Left ventricle myocardium inferior (tissue), 1 donor: ENCODE measurements around the gene RRAGB. TPM values are rescaled to one million over a fixed set of nuclear protein-coding genes. Genes with fewer than 3 reads are reported as not detected.
"Not testable (repeated sequence)": the region's sequence is repeated elsewhere in the genome, so short reads cannot be mapped to it uniquely, and the experiment has no call there.

Experiments used
- DNase-seq: peaks from one replicate; pipeline ENCODE4 v3.0.0-alpha.2; 2020
- H3K27ac ChIP-seq: fragments of 200-600 bp; replicated peaks from 2 replicates; pipeline ENCODE4 v1.8.0; 2021
- H3K27me3 ChIP-seq: fragments of 200-600 bp; 2 replicates; pipeline ENCODE4 v1.8.0; 2021; ENCODE audit warnings: low read depth
- H3K36me3 ChIP-seq: fragments of 200-600 bp; 2 replicates; pipeline ENCODE4 v1.8.0; 2021
- H3K4me1 ChIP-seq: fragments of 200-600 bp; 2 replicates; pipeline ENCODE4 v1.8.0; 2021
- H3K4me3 ChIP-seq: fragments of 200-600 bp; 2 replicates; pipeline ENCODE4 v1.8.0; 2021; ENCODE audit warnings: mild to moderate bottlenecking, moderate library complexity
- H3K9me3 ChIP-seq: fragments of 200-600 bp; replicated peaks from 2 replicates; pipeline ENCODE4 v1.8.0; 2021
- intact Hi-C: fragments of 100-400 bp; cut with micrococcal nuclease; formaldehyde crosslinking; loops from one replicate; pipeline ENCODE4 v1.11.0; 2022
- total RNA-seq: library from RNA; stranded (reverse); fragmentation: NEBNext Ultra II Directional; extraction: Animal tissue kit (Norgen Biotek cat#: 25700); gene quantifications from one replicate; pipeline ENCODE4 v1.2.1, GENCODE V29; 2021
- TF ChIP-seq, protein P1 (sequence below): fragments of 200-600 bp; IDR thresholded peaks from 2 replicates; pipeline ENCODE4 v1.8.0; 2021; ENCODE audit warnings: antibody characterized with exemption, mild to moderate bottlenecking, borderline replicate concordance
- donor health status: DM: no; HTN: yes; CAD: no; lungs with severe emphysema.

Gene RRAGB
- total RNA-seq, 1 donor from 2014 or later = 11.1 TPM

DNA sequence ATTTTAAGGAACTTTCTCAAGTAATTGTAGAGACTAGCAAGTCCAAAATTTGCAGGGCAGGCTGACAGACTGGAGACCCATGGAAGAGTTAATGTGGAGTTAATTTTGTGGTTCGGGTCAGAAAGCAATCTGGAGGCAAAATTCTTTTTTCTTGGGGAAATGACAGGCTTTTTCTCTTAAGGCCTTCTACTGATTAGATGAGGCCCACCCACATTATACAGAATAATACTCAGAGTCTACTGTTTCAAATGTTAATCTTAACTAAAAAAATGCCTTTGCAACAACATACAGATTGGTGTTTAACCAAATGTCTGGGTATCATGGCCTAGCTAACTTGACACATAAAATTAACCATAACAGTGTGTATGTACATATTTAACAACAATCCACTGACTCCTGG, 32.7 kb downstream of the RRAGB start:
- no peak for DNase-seq
- Histone ChIP-seq H3K27ac (no peak overlapping the region), H3K9me3 (no peaks in the 10 kb centered on the region), H3K4me1 (no peaks in the 10 kb centered on the region), H3K36me3 (peaks cover 38% of the 10 kb centered on the region), H3K27me3 (no peaks in the 10 kb centered on the region), H3K4me3 (no peak overlapping the region)
- intact Hi-C loops = no loop called here
- TF ChIP-seq, protein P1, sequence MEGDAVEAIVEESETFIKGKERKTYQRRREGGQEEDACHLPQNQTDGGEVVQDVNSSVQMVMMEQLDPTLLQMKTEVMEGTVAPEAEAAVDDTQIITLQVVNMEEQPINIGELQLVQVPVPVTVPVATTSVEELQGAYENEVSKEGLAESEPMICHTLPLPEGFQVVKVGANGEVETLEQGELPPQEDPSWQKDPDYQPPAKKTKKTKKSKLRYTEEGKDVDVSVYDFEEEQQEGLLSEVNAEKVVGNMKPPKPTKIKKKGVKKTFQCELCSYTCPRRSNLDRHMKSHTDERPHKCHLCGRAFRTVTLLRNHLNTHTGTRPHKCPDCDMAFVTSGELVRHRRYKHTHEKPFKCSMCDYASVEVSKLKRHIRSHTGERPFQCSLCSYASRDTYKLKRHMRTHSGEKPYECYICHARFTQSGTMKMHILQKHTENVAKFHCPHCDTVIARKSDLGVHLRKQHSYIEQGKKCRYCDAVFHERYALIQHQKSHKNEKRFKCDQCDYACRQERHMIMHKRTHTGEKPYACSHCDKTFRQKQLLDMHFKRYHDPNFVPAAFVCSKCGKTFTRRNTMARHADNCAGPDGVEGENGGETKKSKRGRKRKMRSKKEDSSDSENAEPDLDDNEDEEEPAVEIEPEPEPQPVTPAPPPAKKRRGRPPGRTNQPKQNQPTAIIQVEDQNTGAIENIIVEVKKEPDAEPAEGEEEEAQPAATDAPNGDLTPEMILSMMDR = no peak

DNA sequence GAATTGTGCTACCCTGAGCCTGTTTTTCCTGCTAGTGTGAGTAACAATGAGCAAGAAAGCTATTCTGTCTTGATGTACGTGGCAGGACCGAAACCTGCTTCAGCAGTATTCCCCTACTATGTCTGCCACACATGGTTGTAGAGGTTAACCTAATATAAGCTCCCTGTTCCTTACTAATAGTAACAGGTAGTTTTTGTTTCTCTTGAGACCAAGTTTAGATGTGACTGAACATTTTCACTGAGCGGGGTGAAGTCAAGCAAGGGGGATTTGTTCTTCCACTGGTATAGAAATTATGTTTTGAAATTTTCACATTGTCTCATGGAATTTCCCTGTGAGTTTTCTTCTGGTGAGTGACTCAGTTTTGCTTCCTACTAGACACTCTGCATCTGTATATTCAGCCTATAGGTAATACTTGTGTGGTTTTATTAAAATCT, 37.3 kb downstream of the RRAGB start:
- H3K9me3 ChIP-seq = no peaks in the 10 kb centered on the region
- DNase-seq = no peak
- peaks cover 37% of the 10 kb centered on the region for H3K36me3 ChIP-seq
- TF ChIP-seq, protein P1 = no peak
- no peak overlapping the region for H3K4me3 ChIP-seq
- no peaks in the 10 kb centered on the region for H3K4me1 ChIP-seq
- intact Hi-C loops = no loop called here
- H3K27ac ChIP-seq = no peak overlapping the region
- no peaks in the 10 kb centered on the region for H3K27me3 ChIP-seq

DNA sequence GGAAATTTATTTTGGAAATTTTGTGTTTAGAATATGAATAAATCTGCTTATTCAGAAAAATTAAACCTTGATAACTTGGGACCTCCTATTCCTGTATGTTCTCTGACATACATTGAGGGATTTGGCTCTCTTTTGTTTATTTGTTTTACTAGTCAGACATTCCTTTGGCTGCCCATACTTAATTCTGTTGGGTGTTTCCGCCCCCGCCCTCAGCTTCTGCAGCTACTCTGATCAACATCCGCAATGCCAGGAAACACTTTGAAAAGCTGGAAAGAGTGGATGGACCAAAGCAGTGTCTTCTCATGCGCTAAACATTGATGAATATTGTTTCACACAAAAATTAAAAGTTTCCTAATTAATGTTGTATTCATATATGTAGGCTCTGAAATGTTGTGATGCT, 40.5 kb downstream of the RRAGB start:
- H3K36me3 ChIP-seq = peaks cover 34% of the 10 kb centered on the region
- no peak overlapping the region for H3K4me3 ChIP-seq
- intact Hi-C loops = no loop called here

DNA sequence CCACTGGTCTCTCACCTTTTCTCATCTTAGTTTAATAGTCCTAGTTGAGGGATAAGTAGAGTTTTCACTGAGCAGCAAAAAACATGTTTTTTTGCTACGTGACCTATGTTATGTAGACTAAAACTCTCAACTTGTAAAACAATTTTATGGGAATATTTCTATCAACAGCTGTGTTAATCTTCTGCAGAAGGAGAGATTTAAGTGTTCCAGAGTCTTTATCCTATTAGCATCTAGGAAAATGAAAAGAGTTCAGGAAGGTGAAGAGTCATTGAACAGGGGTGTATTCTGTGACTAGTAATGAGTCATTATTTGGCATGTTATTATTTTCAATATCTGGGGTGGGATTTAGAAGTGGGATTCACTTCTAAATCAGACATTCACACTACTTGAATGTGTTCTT, 41.9 kb downstream of the RRAGB start:
- no peaks in the 10 kb centered on the region for H3K4me1 ChIP-seq
- H3K27me3 ChIP-seq = no peaks in the 10 kb centered on the region
- intact Hi-C loops = no loop called here
- DNase-seq = no peak
- H3K27ac ChIP-seq = no peak overlapping the region
- no peak overlapping the region for H3K4me3 ChIP-seq
- TF ChIP-seq, protein P1 = no peak
- H3K36me3 ChIP-seq = peaks cover 19% of the 10 kb centered on the region
- no peaks in the 10 kb centered on the region for H3K9me3 ChIP-seq

More for the DNA sequence above, 40.5 kb downstream of the RRAGB start:
- Histone ChIP-seq H3K27me3 (no peaks in the 10 kb centered on the region), H3K27ac (no peak overlapping the region), H3K9me3 (no peaks in the 10 kb centered on the region), H3K4me1 (no peaks in the 10 kb centered on the region)
- no peak for DNase-seq
- TF ChIP-seq, protein P1 = no peak

DNA sequence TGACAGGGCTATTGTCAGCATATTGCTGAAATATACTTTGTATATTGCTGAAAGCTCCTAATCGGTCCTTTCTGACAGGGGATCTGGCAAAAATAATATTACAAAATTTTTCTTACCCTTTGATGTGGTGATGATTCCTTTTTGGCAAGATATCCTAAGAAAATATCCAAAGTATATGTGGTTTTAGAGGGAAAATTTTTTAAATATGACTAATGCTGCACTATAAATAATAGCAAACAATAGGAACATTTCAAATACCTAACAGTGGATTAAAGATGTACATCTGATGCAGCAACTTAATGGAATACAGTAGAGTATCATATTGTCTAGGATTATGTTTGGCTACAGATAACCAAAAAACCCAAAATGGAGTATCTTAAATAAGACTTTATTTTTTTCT, 49.6 kb downstream of the RRAGB start:
- intact Hi-C loops = no loop called here
- DNase-seq = no peak
- H3K27ac ChIP-seq = no peak overlapping the region
- H3K27me3 ChIP-seq = no peaks in the 10 kb centered on the region
- H3K4me3 ChIP-seq = no peak overlapping the region
- peaks cover 6% of the 10 kb centered on the region for H3K36me3 ChIP-seq
- TF ChIP-seq, protein P1 = no peak
- H3K9me3 ChIP-seq = no peaks in the 10 kb centered on the region
- no peaks in the 10 kb centered on the region for H3K4me1 ChIP-seq

DNA sequence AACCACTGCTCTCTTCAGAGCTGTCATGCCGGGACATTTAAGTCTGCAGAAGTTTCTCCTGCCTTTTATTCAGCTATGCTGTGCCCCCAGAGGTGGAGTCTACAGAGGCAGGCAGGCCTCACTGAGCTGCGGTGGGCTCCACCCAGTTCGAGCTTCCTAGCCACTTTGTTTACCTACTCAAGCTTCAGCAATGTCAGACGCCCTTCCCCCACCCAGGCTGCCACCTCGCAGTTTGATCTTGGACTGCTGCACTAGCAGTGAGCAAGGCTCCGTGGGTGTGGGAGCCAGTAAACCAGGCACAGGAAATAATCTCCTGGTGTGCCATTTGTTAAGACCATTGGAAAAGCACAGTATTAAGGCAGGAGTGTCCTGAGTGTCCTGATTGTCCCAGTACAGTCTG, 56.9 kb downstream of the RRAGB start:
- H3K4me1 ChIP-seq, H3K36me3 ChIP-seq, H3K4me3 ChIP-seq, intact Hi-C loops, H3K9me3 ChIP-seq, DNase-seq, H3K27me3 ChIP-seq, H3K27ac ChIP-seq: not testable (repeated sequence)
